ENCODE measurements around the gene NDUFB7. TPM values are rescaled to one million over a fixed set of nuclear protein-coding genes. Genes with fewer than 3 reads are reported as not detected.

Gene NDUFB7
- total RNA-seq, result 99.7 and 197 TPM in 2 replicates

GRCh38 chr19:14571695-14572490, at the start of gene NDUFB7:
TSS of gene NDUFB7 (minus strand) at chr19:14572066. CDS start at chr19:14572000, 66 bp downstream.

GRCh38 chr19:14582894-14583340, 11.1 kb upstream of the NDUFB7 start, which contains the start of gene CLEC17A:
TSS of gene CLEC17A (plus strand) at chr19:14583084. CDS start at chr19:14583161, 77 bp downstream.

GRCh38 chr19:14529254-14530004, 42.4 kb downstream of the NDUFB7 start, which contains the start of gene TECR:
TSS of gene TECR (plus strand) at chr19:14529594. CDS start at chr19:14529697, 103 bp downstream.

GRCh38 chr19:14517840-14518505, 53.9 kb downstream of the NDUFB7 start, which contains the start of gene DNAJB1:
TSS of gene DNAJB1 (minus strand) at chr19:14518397. CDS start at chr19:14518349, 48 bp downstream.

Other genes with a start within 250 kb of the NDUFB7 start
- 2.1 and 18.9 TPM in 2 replicates for gene ADGRE5, start 190.6 kb downstream of the NDUFB7 start, total RNA-seq
- 41.3 and 45.1 TPM in 2 replicates for gene DDX39A, start 152.7 kb downstream of the NDUFB7 start, total RNA-seq
- 23.6 and 49.4 TPM in 2 replicates for gene PKN1, start 138.8 kb downstream of the NDUFB7 start, total RNA-seq
- gene PTGER1, start 96.7 kb downstream of the NDUFB7 start, total RNA-seq, result 0.43 and 1.0 TPM in 2 replicates
- gene GIPC1, start 75.9 kb downstream of the NDUFB7 start, total RNA-seq, result 199 and 219 TPM in 2 replicates
- 88.9 and 129 TPM in 2 replicates for gene DNAJB1, start 53.7 kb downstream of the NDUFB7 start, total RNA-seq
- 23.9 and 48.9 TPM in 2 replicates for gene TECR, start 42.5 kb downstream of the NDUFB7 start, total RNA-seq
- gene CLEC17A, start 11.0 kb upstream of the NDUFB7 start, total RNA-seq, result not detected in 2 replicates
- gene ADGRE3, start 102.8 kb upstream of the NDUFB7 start, total RNA-seq, result not detected in 2 replicates
- gene ZNF333, start 118.0 kb upstream of the NDUFB7 start, total RNA-seq, result 12.2 and 12.3 TPM in 2 replicates
- 0.71 and 1.0 TPM in 2 replicates for gene ADGRE2, start 206.5 kb upstream of the NDUFB7 start, total RNA-seq

Data from nasal cavity respiratory epithelium epithelial cell of viscerocranial mucosa (primary cell).